Effector CD8-positive, alpha-beta T cell (primary cell): ENCODE results near the gene DOP1B.
"Not testable (repeated sequence)": the region's sequence is repeated elsewhere in the genome, so short reads cannot be mapped to it uniquely, and the experiment has no call there.

Experiments used
- DNase-seq: peaks from one replicate; lab custom pipeline; 2025; lab: John Stamatoyannopoulos, UW

DOP1B gene

DNA sequence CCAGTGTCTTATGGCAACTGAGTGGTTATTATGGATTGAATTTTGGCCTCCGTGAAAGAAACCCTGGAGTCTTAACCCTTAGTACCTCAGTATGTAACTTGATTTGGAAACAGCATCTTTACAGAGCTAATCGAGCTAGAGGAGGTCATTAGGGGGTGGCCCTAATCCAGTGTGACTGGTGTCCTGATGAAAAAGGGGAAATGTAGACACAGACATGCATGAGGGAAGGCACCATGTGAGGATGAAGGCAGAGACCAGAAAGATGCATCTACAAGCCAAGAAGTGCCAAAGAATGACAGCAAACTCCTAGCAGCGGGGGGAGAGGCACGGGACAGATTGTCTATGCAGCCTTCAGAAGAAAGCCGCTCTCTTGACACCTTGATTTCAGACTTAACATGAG lies 14.7 kb downstream of the DOP1B start:
- DNase-seq: no peak

DNA sequence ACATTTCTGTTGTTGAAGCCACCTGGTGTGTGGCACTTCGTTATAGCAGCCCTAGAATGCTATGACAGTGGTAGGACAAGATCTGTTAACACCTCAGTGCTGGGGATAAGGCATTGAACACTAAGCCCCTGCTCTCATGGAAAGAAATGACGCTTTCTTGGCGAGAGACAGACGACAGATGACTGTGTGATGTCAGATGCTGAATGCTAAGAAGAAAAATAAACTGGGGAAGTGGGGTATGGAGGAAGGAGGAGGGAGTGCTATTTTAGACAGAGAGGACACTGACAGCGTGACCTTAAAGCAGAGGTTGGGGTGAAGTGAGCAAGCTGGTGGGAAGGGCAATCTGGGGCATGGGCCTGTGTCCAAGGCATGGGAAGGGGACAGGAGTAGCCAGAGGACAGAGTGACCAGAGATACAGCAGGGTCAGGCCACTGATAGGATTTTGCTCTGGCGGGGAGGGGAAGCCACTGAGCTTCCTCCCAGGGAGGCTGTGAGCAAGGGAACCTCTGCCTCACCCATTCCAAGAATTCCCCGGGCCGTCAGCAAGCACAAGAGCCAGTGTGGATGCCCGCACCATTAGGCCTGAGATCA lies 15.2 kb downstream of the DOP1B start:
- DNase-seq: no peak

DNA sequence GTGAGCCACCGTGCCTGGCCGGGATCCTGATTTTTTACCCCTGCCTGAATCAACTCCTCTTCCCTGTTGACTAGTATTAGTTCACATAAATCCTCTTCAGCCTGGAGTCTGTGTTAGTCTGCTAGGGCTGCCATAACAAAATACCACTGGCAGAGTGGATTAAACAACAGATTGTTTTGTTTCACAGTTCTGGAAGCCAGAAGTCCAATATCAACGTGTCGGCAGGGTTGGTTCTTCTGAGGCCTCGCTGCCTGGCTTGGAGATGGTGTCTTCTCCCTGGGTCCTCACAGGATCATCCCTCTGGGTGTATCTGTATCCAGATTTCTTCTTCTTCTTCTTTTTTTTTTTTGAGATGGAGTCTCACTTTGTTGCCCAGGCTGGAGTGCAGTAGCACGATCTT lies 18.2 kb downstream of the DOP1B start:
- DNase-seq: no peak

DNA sequence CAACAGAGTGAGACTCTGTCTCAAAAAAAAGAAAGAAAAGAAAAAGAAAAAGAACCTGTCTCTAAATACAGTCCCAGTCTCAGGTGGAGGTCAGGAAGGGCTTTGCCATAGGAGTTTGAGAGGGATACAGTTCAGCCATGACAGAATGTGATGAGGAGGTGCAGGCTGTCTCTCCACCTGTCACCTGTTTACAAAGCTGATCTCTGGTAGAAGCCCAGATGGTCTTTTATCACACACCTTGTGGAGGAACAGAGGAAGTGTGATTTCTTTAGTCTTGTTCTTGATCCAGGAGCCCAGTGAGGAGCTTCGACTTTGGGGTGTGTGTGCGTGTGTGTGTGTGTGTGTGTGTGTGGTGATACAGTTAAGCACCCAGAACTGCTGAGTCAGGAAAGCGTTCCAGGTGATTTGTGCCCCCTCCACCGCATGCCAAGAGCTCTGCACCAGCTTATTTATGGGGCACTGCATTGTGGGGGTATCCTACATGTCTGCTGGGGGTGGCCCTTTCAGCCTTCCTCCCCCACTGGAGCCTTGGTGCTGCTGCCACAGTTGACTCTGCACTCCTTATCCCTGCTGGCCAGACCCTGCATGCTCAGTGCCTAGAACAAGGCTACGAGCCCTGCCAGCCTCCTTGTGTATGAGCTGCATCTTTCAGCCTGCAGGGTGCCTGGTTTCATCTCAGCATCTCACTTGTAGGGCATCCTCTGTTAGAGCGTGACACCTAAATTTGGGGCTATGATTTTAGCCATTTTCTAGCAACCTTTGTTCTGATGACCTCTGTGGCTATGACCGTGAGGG lies 19.3 kb downstream of the DOP1B start:
- no peak for DNase-seq

DNA sequence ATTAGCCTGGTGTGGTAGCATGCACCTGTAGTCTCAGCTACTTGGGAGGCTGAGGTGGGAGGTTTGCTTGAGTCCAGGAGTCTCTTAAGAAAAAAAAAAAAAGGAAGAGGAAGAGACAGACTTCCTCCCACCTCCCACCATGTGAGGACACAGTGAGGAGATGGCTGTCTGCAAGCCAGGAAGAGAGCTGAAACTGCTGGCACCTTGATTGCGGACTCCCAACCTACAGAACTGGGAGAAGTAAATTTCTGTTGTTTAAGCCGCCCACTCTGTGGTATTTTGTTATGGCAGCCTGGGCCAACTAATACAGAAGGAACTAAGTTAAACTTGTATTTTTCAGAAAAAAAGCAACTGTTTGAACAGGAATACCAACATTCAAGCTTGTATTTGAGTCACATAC lies 21.7 kb downstream of the DOP1B start:
- no peak for DNase-seq

DNA sequence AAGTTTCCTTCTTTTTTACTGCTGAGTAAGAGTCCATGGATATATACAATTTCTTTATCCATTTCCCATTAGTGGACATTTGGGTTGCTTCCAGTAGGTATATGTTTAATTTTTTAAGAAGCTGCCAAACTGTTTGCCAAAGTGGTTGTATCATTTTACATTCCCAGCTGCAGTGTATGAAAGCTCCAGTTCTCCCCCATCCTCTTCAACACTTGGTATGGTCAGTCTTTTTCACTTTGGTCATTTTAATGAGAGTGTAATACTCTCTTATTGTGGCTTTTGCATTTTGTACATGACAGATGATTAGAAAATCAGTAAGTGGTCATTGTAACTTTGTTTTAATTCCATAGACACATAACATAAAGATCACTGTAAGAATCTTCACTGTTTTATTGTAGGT lies 22.5 kb downstream of the DOP1B start:
- no peak for DNase-seq

DNA sequence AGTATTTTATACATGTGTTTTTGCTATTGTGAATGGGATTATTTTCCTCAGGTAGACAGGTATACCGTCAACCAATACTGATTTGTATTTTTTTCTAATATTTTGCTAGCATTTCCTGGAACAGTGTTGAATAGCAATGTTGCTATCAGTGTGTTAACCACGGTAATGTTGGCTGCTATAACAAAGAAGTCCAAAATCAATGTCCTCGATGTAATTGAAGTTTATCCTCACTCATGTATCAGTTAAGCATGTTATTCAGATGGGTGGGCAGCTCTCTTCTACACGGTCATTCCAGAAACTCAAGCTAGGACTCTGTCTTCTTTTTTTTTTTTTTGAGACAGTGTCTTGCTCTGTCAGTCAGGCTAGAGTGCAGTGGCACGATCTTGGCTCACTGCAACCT lies 24.3 kb downstream of the DOP1B start:
- DNase-seq: no peak

DNA sequence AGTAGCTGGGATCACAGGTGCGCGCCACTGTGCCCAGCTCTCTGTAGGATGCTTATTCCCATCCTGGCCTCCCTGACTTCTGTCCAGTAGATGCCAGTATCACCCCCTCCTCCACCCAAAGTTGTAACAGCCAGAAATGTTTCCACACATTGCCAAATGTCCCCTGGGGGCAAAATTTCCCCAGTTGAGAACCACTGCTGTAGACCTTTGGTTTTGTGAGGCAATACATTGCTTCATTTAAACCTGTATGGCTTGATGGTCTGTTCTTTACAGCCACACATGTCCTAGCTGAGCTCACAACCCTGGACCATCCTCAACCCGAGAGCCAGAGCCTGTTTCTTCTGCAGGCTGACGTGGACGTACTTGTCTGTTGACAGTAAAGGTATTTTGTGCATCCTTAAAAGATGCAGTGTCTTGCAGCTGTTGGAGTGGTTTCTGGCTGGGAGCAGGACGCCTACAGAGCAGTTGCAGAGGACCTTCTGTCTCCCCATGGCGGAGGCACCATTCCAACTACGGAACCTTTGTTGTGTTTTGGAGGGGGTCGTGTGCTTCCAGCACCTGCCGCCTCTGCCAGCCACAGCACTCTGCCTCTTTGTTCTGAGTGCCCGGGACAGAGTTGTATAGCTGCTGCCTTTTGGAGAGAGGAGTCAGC lies 26.6 kb downstream of the DOP1B start:
- DNase-seq: no peak

DNA sequence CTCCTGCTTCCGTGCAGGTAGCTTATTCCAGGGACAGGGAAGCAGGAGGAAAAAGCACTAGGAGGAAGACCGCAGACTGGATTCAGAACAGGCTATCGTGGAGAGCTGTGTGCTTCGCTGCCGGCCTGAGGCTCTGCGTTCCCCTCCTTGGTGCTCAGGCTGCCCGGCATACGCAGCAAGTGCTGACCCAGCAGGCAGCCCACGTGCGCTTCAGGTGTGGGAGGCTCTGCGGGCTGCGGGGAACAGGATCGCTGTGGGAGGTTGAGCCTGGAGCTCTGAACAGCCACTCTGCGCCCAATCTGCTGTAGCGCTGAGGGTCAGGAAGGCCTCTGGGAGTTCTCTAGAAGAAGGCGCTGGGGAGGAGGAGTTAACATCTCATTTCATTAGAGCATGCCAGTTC lies 27.9 kb downstream of the DOP1B start:
- no peak for DNase-seq

DNA sequence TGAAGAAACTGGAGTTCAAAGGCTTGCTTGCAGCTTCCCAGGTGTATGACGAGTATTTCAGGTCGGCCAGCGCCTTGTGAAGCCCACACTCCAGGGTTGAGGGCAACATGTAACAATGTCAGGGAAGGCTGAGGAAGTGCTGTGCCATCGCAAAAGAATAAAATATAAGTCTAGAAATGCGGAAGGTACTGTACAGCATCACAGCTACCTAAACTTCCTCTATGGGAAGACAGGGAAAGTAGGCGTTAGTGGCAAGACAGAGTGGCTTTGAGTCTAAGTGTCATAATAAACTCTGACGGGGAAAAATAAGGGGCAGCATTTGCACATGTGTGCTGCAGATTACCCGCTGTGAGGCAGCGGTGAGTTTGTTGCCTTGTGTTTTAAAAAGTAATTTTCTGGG lies 28.9 kb downstream of the DOP1B start:
- no peak for DNase-seq

DNA sequence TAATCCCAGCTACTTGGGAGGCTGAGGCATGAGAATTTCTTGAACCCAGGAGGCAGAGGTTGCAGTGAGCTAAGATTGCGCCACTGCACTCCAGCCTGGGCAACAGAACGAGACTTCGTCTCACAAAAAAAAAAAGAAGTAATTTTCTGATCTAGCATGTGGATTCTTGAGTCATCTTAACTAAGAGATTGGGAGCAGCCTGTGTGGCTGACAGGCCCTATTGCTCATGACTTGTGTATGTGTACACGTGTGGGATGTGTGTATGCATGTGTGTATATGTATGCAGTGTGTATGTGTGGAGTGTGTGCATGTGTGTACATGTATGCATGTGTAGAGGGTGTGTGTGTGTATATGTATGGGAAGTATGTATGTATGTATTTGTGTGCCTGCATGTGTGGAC lies 29.5 kb downstream of the DOP1B start:
- no peak for DNase-seq

DNA sequence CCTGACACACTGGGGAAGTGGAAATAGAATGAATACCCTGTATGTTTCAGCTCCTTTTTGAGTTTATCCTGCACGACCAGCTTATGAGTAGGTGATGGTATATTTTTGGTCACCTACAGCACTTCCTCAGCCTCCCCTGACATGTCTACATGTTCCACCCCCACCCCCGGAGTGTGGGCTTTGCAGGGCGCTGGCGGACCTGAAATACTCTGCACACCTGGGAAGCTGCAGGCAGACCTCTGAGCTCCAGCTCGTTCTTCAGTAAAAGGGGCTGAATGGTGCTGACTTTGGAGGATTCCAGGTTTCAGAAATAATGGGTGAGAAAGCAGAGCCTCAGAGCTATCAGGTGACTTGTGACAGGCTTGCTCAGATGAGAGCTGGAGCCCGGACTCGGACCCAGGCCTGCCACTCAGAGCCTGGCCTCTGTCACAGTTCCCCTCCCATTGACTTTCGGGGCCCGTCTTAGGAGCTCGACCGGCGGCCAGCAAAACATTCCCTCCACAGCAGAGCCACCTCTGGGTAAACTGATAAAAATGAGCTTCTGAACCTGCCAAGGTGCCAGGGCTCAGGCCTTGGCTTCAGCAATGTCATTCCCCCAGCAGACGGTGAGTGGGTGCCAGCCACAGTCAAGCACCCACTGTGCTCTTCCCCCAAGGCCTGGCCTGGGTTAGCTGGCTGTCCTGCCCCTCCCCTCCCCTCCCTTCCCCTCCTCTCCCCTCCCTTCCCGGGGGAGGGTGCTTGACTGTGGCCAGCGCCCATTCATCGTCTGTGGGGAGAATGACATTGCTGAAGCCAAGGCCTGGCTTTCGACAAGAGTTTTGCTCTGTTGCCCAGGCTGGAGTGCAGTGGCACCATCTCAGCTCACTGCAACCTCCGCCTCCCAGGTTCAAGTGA lies 30.1 kb downstream of the DOP1B start:
- DNase-seq: no peak

DNA sequence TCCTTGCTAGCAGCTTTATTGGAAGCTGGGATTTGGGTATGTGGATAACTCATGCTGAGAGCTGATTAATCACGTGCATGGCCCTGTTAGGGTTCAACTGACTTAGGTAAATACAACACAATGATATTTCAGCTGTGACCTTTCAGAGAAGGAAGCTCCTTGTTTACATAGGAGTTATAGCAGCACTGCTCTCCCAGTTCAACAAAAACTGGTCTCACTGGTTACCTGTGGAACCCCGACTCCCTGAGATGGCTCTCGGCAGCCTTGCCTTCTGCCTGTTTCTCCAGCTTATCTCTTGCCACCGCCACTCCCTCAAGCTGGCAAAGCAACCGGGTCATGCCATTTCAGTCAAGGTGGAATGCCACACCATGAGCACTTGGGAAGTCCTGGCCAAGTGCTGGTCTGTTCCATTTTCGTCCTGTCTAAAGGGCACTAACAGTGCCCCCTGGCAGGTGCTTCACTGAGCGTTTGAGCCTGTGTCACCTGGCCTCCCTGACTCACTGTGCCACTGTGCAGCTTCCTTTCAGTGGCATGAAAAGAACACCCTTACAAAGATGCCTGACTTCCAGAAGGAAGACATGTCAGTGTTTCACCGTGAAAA lies 31.6 kb downstream of the DOP1B start:
- DNase-seq: no peak

DNA sequence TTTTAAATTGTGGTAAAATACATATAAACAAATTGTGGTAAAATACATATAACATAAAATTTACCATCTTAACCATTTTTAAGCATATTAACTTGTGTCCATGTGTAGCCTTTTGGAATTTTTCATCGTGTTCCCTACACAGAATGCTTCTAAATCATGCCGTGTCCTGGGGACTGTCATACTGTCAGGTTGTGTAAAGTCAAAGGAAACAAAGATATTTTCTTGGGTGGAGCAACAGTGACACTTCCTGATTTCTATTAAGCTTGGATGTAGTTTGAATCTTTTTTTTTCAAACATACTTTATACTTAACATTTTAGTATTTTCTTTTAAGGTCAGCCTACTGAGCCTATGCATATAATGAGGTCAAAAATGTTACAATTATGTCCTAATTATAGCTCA lies 32.3 kb downstream of the DOP1B start:
- no peak for DNase-seq

DNA sequence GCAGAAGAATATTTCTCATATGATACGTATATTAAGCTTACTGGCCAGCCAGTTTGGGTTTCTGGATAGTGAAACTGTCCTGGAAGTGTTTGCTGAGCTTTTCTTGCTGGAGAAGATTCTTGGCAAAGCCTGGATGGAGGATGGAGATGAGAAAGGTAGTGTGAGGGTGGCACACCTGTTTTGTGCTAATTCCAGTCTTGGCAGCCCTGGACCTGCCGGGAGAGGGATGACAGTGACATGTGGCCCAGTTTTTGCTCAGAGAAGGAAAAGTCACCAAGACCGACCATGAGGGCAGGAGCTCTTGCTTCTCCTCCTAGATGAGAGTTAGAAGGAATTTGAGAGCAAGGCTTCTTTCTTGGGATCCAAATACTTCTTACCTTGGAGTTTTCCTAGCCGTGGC lies 34.1 kb downstream of the DOP1B start:
- DNase-seq: no peak

DNA sequence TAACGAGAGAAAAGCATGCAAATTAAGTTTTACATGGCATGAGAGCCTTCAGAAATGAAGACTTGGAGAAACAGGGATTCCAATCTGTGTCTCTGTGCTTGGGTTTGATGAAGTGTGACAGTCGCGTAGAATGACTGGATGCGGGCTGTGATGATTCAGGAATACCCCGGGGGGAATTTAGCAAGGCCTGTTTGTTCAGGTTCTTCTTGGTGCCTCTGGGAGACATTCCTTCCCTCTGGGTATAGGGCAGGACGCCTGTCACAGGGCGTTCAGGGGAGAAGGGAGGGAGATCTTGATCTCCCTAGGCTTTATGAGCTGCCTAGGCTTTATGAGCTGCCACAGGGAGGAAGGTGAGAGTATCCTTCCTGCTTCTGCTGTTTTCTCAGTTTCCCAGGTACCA lies 36.6 kb downstream of the DOP1B start:
- DNase-seq: no peak

DNA sequence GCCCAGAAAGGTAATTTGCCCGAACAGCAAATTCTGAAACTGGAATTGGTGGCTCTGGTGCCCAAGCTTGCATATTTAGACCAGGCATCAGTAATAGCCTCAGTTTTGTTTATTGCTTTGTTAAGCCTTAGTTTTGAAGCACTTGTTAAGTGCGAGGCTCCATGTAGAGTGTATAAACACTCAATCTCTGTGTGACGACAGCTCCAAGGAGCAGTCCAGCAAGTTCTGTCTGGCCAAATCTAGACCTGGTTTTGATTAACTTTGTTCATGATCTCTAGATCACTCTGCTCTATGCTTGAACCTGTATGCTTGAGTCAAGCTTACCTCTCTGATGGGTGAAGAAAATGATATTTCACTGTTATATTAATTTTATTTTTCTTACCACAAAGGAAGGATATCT lies 37.4 kb downstream of the DOP1B start:
- no peak for DNase-seq

DNA sequence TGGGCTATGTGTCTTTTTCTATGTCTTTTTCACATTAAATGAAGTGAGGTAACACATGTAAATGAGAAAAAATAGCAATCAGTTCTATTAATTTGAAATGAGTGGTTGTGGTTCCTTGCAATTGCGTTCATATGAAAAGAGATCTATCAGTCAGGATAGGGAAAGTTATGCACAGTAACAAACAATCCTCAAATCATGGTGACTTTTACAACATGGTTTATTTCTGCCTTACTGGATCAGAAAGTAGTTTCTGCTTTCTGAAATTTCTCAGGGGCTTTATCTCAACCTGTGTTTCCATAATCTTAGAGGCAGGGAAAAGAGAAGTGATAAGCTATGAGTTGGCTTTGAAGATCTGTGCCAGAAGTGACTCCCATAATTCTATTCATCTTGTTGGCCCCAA lies 39.0 kb downstream of the DOP1B start:
- no peak for DNase-seq

DNA sequence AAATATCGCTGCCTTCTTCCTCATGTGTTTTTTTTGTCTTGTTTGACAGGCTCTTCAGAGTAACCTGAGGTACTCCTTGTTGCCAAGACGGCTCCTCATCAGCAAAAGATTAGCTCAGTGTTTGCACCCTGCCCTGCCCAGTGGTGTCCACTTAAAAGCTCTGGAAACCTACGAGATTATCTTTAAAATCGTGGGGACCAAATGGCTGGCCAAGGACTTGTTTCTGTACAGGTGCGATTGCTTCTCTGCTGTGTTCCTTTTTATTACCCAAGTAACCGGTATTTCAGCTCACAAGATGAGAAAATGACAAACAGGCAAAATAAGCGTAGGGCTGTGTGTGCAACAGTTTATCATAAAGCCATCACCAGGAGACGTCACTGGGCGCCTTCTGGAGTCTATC lies 42.4 kb downstream of the DOP1B start:
- DNase-seq: no peak

DNA sequence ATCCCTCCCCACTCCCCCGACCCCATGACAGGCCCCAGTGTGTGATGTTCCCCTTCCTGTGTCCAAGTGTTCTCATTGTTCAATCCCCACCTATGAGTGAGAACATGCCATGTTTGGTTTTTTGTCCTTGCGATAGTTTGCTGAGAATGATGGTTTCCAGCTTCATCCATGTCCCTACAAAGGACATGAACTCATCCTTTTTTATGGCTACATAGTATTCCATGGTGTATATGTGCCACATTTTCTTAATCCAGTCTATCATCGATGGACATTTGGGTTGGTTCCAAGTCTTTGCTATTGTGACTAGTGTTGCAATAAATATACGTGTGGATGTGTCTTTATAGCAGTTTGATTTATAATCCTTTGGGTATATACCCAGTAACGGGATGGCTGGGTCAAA lies 43.0 kb downstream of the DOP1B start:
- DNase-seq: not testable (repeated sequence)

DNA sequence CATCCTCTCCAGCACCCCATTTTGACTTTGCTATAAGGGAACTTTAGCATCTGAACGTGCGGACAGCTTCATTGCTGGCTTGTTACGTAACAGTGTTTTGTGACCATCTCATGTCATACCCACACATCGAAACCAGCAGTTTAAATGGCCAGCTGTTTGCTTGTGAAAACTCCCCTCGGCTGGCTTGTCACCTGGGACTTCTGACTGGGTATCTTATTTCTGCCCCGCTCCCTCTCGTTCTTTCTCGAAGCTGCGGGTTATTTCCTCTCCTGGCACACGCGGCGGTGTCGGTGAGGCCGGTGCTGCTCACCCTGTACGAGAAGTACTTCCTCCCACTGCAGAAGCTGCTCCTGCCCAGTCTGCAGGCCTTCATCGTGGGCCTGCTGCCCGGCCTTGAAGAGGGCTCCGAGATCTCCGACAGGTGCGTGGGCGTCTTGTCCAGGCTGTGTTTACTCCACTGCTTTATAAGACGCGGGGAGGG lies 43.5 kb downstream of the DOP1B start:
- DNase-seq: no peak
